Liver (tissue), 9 donors: ENCODE measurements around the gene FAAP24. TPM values are rescaled to one million over a fixed set of nuclear protein-coding genes. Genes with fewer than 3 reads are reported as not detected.

Experiments
- DNase-seq: peaks from one replicate; pipeline ENCODE4 v3.0.0-alpha.2; 2017; ENCODE audit warnings: low spot score
- H3K27ac ChIP-seq, 2 donors: one replicate each; pipeline ENCODE4 v1.7.0; 2013; ENCODE audit warnings: inconsistent platforms in 2 of 2, low read length in 2 of 2, control low read depth in 1 of 2, low read depth in 1 of 2, mild to moderate bottlenecking in 1 of 2
- H3K27me3 ChIP-seq, 4 donors: one replicate each; pipeline versions ENCODE4 v1.6.1 to v1.7.0; 2013; ENCODE audit warnings: low read length in 3 of 4, inconsistent platforms in 1 of 4, mild to moderate bottlenecking in 1 of 4, moderate library complexity in 1 of 4; ENCODE audit not compliant: control insufficient read depth in 4 of 4, insufficient read depth in 4 of 4
- H3K36me3 ChIP-seq, 4 donors: one replicate each; pipeline versions ENCODE4 v1.6.1 to v1.7.0; 2013; ENCODE audit warnings: low read length in 3 of 4, mild to moderate bottlenecking in 3 of 4, low read depth in 1 of 4, moderate library complexity in 1 of 4; ENCODE audit not compliant: control insufficient read depth in 4 of 4, insufficient read depth in 3 of 4
- H3K4me1 ChIP-seq, 4 donors: one replicate each; pipeline versions ENCODE4 v1.6.1 to v1.7.0; 2013; ENCODE audit warnings: low read length in 3 of 4, mild to moderate bottlenecking in 3 of 4, moderate library complexity in 1 of 4; ENCODE audit not compliant: control insufficient read depth in 4 of 4, insufficient read depth in 4 of 4
- H3K4me3 ChIP-seq, 3 donors: one replicate each; pipeline versions ENCODE4 v1.6.1 to v1.7.0; 2013; ENCODE audit warnings: low read length in 3 of 3, control low read depth in 1 of 3, low read depth in 1 of 3, mild to moderate bottlenecking in 1 of 3
- H3K9ac ChIP-seq, 2 donors: one replicate each; pipeline ENCODE4 v1.7.0; 2013; ENCODE audit warnings: low read length in 2 of 2, mild to moderate bottlenecking in 2 of 2, moderate library complexity in 2 of 2, control low read depth in 1 of 2, low read depth in 1 of 2
- H3K9me3 ChIP-seq, 4 donors: one replicate each; pipeline versions ENCODE4 v1.6.1 to v1.7.0; 2013; ENCODE audit warnings: low read length in 3 of 4; ENCODE audit not compliant: control insufficient read depth in 4 of 4
- ATF3 ChIP-seq: IDR thresholded peaks from 2 replicates; pipeline ENCODE4 v1.6.1; 2016; ENCODE audit warnings: antibody characterized with exemption
- EGR1 ChIP-seq, 2 donors: IDR thresholded peaks; 2 replicates each; pipeline ENCODE4 v1.6.1; 2016 to 2018; ENCODE audit warnings: antibody characterized with exemption in 2 of 2, low read depth in 2 of 2
- FOXA1 ChIP-seq: IDR thresholded peaks from 2 replicates; pipeline ENCODE4 v1.6.1; 2016; ENCODE audit warnings: antibody characterized with exemption
- FOXA2 ChIP-seq: IDR thresholded peaks from 2 replicates; pipeline ENCODE4 v1.6.1; 2016; ENCODE audit warnings: antibody characterized with exemption
- GABPA ChIP-seq, 2 donors: IDR thresholded peaks in 1 of 2; conservative IDR thresholded peaks in 1 of 2; 2 replicates each; pipeline ENCODE4 v1.6.1; 2016; ENCODE audit warnings: antibody characterized with exemption in 2 of 2, mild to moderate bottlenecking in 1 of 2, moderate library complexity in 1 of 2
- HNF4A ChIP-seq, 2 donors: conservative IDR thresholded peaks; 2 replicates each; pipeline ENCODE4 v1.6.1; 2016; ENCODE audit warnings: antibody characterized with exemption in 2 of 2, mild to moderate bottlenecking in 2 of 2
- HNF4G ChIP-seq: IDR thresholded peaks from 2 replicates; pipeline ENCODE4 v1.6.1; 2016; ENCODE audit warnings: antibody characterized with exemption
- JUND ChIP-seq, 2 donors: IDR thresholded peaks; 2 replicates each; pipeline ENCODE4 v1.6.1; 2016; ENCODE audit warnings: antibody characterized with exemption in 2 of 2
- NR2F2 ChIP-seq: IDR thresholded peaks from 2 replicates; pipeline ENCODE4 v1.6.1; 2016; ENCODE audit warnings: antibody characterized with exemption
- RAD21 ChIP-seq, 2 donors: IDR thresholded peaks; 2 replicates each; pipeline ENCODE4 v1.6.1; 2016; ENCODE audit warnings: antibody characterized with exemption in 2 of 2, mild to moderate bottlenecking in 2 of 2
- RXRA ChIP-seq, 2 donors: IDR thresholded peaks; 2 replicates each; pipeline ENCODE4 v1.6.1; 2017 to 2018; ENCODE audit warnings: antibody characterized with exemption in 2 of 2, mild to moderate bottlenecking in 1 of 2
- SP1 ChIP-seq: IDR thresholded peaks from 2 replicates; pipeline ENCODE4 v1.6.1; 2018; ENCODE audit warnings: antibody characterized with exemption, mild to moderate bottlenecking
- TAF1 ChIP-seq: conservative IDR thresholded peaks from 2 replicates; pipeline ENCODE4 v1.6.1; 2016; ENCODE audit warnings: antibody characterized with exemption, mild to moderate bottlenecking
- YY1 ChIP-seq: IDR thresholded peaks from 2 replicates; pipeline ENCODE4 v1.6.1; 2016; ENCODE audit warnings: antibody characterized with exemption, mild to moderate bottlenecking
- WGBS: extraction: QIAGEN DNeasy Blood & Tissue Kit; methylation state at CpG from one replicate; pipeline ENCODE4 v1.1.7; 2013; 5-methylcytosine and 5-hydroxymethylcytosine counted together
- polyA plus RNA-seq, 2 donors: library from polyadenylated mRNA; stranded (reverse) in 1 of 2; unstranded in 1 of 2; fragments of 200-250 nt in 1 of 2; fragments of >200 nt in 1 of 2; fragmentation: Nextera tagmentation in 1 of 2; extraction: Ambion mirVana in 1 of 2; gene quantifications; one replicate each; pipeline versions ENCODE4 v1.2.1 to v1.2.3, GENCODE V29; 2013 to 2015
- total RNA-seq, 2 donors: library from RNA; depleted of rRNA; stranded (reverse); fragments of >200 nt; gene quantifications; one replicate each; pipeline ENCODE4 v1.2.3, GENCODE V29; 2014
- TF ChIP-seq, protein P1 (sequence below): IDR thresholded peaks from 2 replicates; pipeline ENCODE4 v1.6.1; 2016; ENCODE audit warnings: antibody characterized with exemption, mild to moderate bottlenecking
- TF ChIP-seq, protein P2 (sequence below): IDR thresholded peaks from 2 replicates; pipeline ENCODE4 v1.6.1; 2016; ENCODE audit warnings: antibody characterized with exemption
- TF ChIP-seq, protein P3 (sequence below): IDR thresholded peaks from 2 replicates; pipeline ENCODE4 v1.6.1; 2016; ENCODE audit warnings: antibody characterized with exemption
- TF ChIP-seq, protein P4 (sequence below): fragments of 150-350 bp; IDR thresholded peaks from 2 replicates; pipeline ENCODE4 v1.5.1; 2017; ENCODE audit warnings: improper control_type of control experiment, low read depth, low read length; ENCODE audit not compliant: missing input control
- donor health status: healthy.
- donor health status: healthy.
- donor health status: healthy.
- donor health status: healthy.
- donor health status: healthy.

FAAP24 gene
- 1 to 10 TPM in 1 of 2 donors, under 1 TPM in 1; 0.25 to 1.1 TPM for total RNA-seq
- under 1 TPM; 0.19 to 0.29 TPM for polyA plus RNA-seq

GRCh38 chr19:32971715-32972540 is at the start of gene FAAP24, which contains the start of gene CEP89:
TSS of gene FAAP24 (plus strand) at chr19:32972242. CDS start at chr19:32973197, 955 bp downstream.
TSS of gene CEP89 (minus strand) at chr19:32971958. CDS start at chr19:32971874, 84 bp downstream.
- peaks cover 3 to 10% (median 9%) of the 10 kb centered on the region in 4 donors for H3K4me1 ChIP-seq
- H3K4me3 ChIP-seq, result peak within 1 kb of the TSS; percentile 55 to 89 (median 89)
- peak within 1 kb of the TSS; percentile 33 to 74 for H3K9ac ChIP-seq
- no peaks in the 10 kb centered on the region for H3K27me3 ChIP-seq
- DNase-seq, result peak; percentile 99
- TF ChIP-seq EGR1 (IDR thresholded peaks at IDR 0.05; ENCODE audit: low read depth in 2 of 2) (no peak), RAD21 (IDR thresholded peaks at IDR 0.05) (peak; percentile 36 to 44), NR2F2 (peak; percentile 88), GABPA (IDR thresholded peaks at IDR 0.05 in 1 of 2, conservative IDR thresholded peaks at IDR 0.05 in 1 of 2) (peak; percentile 56 to 88), TAF1 (no peak), ATF3 (peak; percentile 23), JUND (IDR thresholded peaks at IDR 0.05) (no peak), RXRA (IDR thresholded peaks at IDR 0.05) (peak; percentile 78 to 86), HNF4A (conservative IDR thresholded peaks at IDR 0.05) (peak; percentile 27 to 47), FOXA2 (no peak), YY1 (peak; percentile 81), FOXA1 (no peak), HNF4G (no peak), SP1 (peak; percentile 100)
- TF ChIP-seq, protein P1, sequence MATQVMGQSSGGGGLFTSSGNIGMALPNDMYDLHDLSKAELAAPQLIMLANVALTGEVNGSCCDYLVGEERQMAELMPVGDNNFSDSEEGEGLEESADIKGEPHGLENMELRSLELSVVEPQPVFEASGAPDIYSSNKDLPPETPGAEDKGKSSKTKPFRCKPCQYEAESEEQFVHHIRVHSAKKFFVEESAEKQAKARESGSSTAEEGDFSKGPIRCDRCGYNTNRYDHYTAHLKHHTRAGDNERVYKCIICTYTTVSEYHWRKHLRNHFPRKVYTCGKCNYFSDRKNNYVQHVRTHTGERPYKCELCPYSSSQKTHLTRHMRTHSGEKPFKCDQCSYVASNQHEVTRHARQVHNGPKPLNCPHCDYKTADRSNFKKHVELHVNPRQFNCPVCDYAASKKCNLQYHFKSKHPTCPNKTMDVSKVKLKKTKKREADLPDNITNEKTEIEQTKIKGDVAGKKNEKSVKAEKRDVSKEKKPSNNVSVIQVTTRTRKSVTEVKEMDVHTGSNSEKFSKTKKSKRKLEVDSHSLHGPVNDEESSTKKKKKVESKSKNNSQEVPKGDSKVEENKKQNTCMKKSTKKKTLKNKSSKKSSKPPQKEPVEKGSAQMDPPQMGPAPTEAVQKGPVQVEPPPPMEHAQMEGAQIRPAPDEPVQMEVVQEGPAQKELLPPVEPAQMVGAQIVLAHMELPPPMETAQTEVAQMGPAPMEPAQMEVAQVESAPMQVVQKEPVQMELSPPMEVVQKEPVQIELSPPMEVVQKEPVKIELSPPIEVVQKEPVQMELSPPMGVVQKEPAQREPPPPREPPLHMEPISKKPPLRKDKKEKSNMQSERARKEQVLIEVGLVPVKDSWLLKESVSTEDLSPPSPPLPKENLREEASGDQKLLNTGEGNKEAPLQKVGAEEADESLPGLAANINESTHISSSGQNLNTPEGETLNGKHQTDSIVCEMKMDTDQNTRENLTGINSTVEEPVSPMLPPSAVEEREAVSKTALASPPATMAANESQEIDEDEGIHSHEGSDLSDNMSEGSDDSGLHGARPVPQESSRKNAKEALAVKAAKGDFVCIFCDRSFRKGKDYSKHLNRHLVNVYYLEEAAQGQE, result no peak
- TF ChIP-seq, protein P2, sequence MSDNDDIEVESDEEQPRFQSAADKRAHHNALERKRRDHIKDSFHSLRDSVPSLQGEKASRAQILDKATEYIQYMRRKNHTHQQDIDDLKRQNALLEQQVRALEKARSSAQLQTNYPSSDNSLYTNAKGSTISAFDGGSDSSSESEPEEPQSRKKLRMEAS, result peak; percentile 11
- TF ChIP-seq, protein P3, sequence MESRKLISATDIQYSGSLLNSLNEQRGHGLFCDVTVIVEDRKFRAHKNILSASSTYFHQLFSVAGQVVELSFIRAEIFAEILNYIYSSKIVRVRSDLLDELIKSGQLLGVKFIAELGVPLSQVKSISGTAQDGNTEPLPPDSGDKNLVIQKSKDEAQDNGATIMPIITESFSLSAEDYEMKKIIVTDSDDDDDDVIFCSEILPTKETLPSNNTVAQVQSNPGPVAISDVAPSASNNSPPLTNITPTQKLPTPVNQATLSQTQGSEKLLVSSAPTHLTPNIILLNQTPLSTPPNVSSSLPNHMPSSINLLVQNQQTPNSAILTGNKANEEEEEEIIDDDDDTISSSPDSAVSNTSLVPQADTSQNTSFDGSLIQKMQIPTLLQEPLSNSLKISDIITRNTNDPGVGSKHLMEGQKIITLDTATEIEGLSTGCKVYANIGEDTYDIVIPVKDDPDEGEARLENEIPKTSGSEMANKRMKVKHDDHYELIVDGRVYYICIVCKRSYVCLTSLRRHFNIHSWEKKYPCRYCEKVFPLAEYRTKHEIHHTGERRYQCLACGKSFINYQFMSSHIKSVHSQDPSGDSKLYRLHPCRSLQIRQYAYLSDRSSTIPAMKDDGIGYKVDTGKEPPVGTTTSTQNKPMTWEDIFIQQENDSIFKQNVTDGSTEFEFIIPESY, result no peak
- TF ChIP-seq, protein P4, sequence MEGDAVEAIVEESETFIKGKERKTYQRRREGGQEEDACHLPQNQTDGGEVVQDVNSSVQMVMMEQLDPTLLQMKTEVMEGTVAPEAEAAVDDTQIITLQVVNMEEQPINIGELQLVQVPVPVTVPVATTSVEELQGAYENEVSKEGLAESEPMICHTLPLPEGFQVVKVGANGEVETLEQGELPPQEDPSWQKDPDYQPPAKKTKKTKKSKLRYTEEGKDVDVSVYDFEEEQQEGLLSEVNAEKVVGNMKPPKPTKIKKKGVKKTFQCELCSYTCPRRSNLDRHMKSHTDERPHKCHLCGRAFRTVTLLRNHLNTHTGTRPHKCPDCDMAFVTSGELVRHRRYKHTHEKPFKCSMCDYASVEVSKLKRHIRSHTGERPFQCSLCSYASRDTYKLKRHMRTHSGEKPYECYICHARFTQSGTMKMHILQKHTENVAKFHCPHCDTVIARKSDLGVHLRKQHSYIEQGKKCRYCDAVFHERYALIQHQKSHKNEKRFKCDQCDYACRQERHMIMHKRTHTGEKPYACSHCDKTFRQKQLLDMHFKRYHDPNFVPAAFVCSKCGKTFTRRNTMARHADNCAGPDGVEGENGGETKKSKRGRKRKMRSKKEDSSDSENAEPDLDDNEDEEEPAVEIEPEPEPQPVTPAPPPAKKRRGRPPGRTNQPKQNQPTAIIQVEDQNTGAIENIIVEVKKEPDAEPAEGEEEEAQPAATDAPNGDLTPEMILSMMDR, result no peak
- H3K27ac ChIP-seq, result peak within 1 kb of the TSS; percentile 53 to 56
- H3K36me3 ChIP-seq, result peaks cover 0 to 3% (median 0%) of the 10 kb centered on the region in 4 donors
- under 1% methylated on average over 57 of the region's 57 CpGs for WGBS
- no peaks in the 10 kb centered on the region for H3K9me3 ChIP-seq
